DND-41 (cell line): Measurements from ENCODE around the gene CACNB3.

ENCODE experiments used
- EZH2 ChIP-seq: IDR thresholded peaks from 3 replicates; pipeline ENCODE4 v1.6.1; 2012; ENCODE audit warnings: borderline replicate concordance, low read depth, mild to moderate bottlenecking, moderate library complexity, low read length, inconsistent platforms; ENCODE audit not compliant: severe bottlenecking
- TF ChIP-seq, protein P1 (sequence below): IDR thresholded peaks from 2 replicates; pipeline ENCODE4 v1.5.1; 2012; ENCODE audit warnings: borderline replicate concordance, low read length, moderate library complexity, mild to moderate bottlenecking; ENCODE audit not compliant: poor library complexity, severe bottlenecking; ENCODE audit errors: extremely low read depth

- no peak for TF ChIP-seq EZH2
- TF ChIP-seq, protein P1, sequence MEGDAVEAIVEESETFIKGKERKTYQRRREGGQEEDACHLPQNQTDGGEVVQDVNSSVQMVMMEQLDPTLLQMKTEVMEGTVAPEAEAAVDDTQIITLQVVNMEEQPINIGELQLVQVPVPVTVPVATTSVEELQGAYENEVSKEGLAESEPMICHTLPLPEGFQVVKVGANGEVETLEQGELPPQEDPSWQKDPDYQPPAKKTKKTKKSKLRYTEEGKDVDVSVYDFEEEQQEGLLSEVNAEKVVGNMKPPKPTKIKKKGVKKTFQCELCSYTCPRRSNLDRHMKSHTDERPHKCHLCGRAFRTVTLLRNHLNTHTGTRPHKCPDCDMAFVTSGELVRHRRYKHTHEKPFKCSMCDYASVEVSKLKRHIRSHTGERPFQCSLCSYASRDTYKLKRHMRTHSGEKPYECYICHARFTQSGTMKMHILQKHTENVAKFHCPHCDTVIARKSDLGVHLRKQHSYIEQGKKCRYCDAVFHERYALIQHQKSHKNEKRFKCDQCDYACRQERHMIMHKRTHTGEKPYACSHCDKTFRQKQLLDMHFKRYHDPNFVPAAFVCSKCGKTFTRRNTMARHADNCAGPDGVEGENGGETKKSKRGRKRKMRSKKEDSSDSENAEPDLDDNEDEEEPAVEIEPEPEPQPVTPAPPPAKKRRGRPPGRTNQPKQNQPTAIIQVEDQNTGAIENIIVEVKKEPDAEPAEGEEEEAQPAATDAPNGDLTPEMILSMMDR, result no peak
Observed at GRCh38 chr12:48828841-48829575, 10.7 kb downstream of the CACNB3 start.
